CD4-positive, alpha-beta T cell (primary cell): Measurements from ENCODE around the gene HSP90B1. TPM values are rescaled to one million over a fixed set of nuclear protein-coding genes. Genes with fewer than 3 reads are reported as not detected.
A peak's percentile ranks its signal among the peaks of the same experiment; 100 is the strongest.

Source experiments
- ATAC-seq: fragments of 200-7000 bp; cut with Tn5 transposase; one replicate; pipeline ENCODE4 v1.10.0; 2022; ENCODE audit warnings: mild to moderate bottlenecking; ENCODE audit not compliant: poor library complexity
- CTCF ChIA-PET: fragments of 350-600 bp; sonication (Branson Sonifier 250); formaldehyde crosslinking; loops from one replicate; lab custom pipeline; 2021; ENCODE audit warnings: antibody characterized with exemption, inconsistent platforms; lab: Charles Lee
- POLR2A ChIA-PET: fragments of 350-600 bp; sonication (Branson Sonifier 250); formaldehyde crosslinking; loops from one replicate; lab custom pipeline; 2021; ENCODE audit warnings: antibody characterized with exemption, inconsistent platforms; lab: Charles Lee
- DNase-seq, 14 experiments: peaks; one replicate each; pipeline ENCODE4 v3.0.0-alpha.2; 2013 to 2020; ENCODE audit warnings: mixed read lengths in 2 of 14
- H3K27ac ChIP-seq, 2 donors: one replicate each; pipeline versions ENCODE4 v1.5.1 to v1.7.0; 2013; ENCODE audit warnings: low read length in 2 of 2, low read depth in 1 of 2, mild to moderate bottlenecking in 1 of 2
- H3K27me3 ChIP-seq, 2 experiments: 1 replicate in 1 of 2; 2 replicates in 1 of 2; pipeline versions ENCODE4 v1.6.1 to v1.7.0; 2013; ENCODE audit warnings: low read length in 2 of 2, control low read depth in 1 of 2, mild to moderate bottlenecking in 1 of 2, moderate library complexity in 1 of 2; ENCODE audit not compliant: insufficient read depth in 2 of 2, control insufficient read depth in 1 of 2
- H3K36me3 ChIP-seq: one replicate; pipeline ENCODE4 v1.6.1; 2013; ENCODE audit warnings: low read length, control low read depth; ENCODE audit not compliant: insufficient read depth
- H3K4me1 ChIP-seq: one replicate; pipeline ENCODE4 v1.6.1; 2013; ENCODE audit warnings: low read length, control low read depth; ENCODE audit not compliant: insufficient read depth
- H3K4me3 ChIP-seq: one replicate; pipeline ENCODE4 v1.5.1; 2013; ENCODE audit warnings: mild to moderate bottlenecking, low read length, moderate library complexity
- H3K9me3 ChIP-seq, 2 experiments: 1 replicate in 1 of 2; 2 replicates in 1 of 2; pipeline versions ENCODE4 v1.6.1 to v1.7.0; 2013; ENCODE audit warnings: low read length in 2 of 2, mild to moderate bottlenecking in 2 of 2, control low read depth in 1 of 2, moderate library complexity in 1 of 2; ENCODE audit not compliant: control insufficient read depth in 1 of 2, insufficient read depth in 1 of 2
- H3K27ac Mint-ChIP-seq: one replicate; pipeline ENCODE4 v1.8.0; 2020; ENCODE audit warnings: mixed read lengths
- H3K27me3 Mint-ChIP-seq: one replicate; pipeline ENCODE4 v1.8.0; 2021; ENCODE audit warnings: mixed read lengths
- H3K36me3 Mint-ChIP-seq: one replicate; pipeline ENCODE4 v1.8.0; 2021; ENCODE audit warnings: low read depth, mixed read lengths
- H3K4me1 Mint-ChIP-seq: one replicate; pipeline ENCODE4 v1.8.0; 2021; ENCODE audit warnings: low read depth, mixed read lengths
- H3K4me3 Mint-ChIP-seq: one replicate; pipeline ENCODE4 v1.8.0; 2020; ENCODE audit warnings: mild to moderate bottlenecking, mixed read lengths
- H3K9me3 Mint-ChIP-seq: one replicate; pipeline ENCODE4 v1.8.0; 2020; ENCODE audit warnings: mixed read lengths
- intact Hi-C, 2 experiments: fragments of 100-400 bp; cut with DNase I in 1 of 2; cut with micrococcal nuclease in 1 of 2; formaldehyde crosslinking; loops; one replicate each; pipeline versions ENCODE4 v1.15.1 to v1.9.0; 2023 to 2025; cut with DNase I, micrococcal nuclease
- total RNA-seq, 174 experiments: library from RNA in 2 of 174; stranded (reverse) in 2 of 174; gene quantifications; one replicate each; pipeline ENCODE4 v1.2.3 and lab custom pipeline; 2021 to 2026
- TF ChIP-seq, protein P1 (sequence below): fragments of 200-600 bp; IDR thresholded peaks from one replicate; pipeline ENCODE4 v1.8.0; 2022; ENCODE audit warnings: antibody characterized with exemption, mild to moderate bottlenecking

Gene HSP90B1
- total RNA-seq, 2 experiments from 2014 or later = 201 to 212 TPM

DNA sequence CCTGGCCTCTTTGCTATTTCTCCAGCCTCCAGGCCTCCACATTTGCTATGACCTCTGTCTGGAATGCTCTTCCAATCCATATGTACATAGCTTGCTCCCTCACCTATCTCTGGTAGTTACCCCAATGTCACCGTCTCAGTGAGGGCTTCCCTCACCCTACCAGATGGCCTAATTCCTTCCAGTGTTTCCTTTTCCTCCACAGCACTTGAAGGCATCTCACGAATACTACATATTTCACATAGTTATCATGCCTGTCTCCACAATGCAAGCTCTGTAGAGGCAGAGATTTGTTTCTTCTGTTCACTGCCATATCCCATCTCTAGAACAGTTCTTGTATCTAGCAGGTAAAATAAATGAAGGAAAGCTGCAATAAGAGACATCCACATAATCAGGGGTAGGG is 21.3 kb upstream of the HSP90B1 start:
- Mint-ChIP-seq H3K4me3 (peak overlapping the region; percentile 9), H3K9me3 (no peaks in the 10 kb centered on the region), H3K27ac (peak overlapping the region; percentile 88), H3K4me1 (peaks cover 53% of the 10 kb centered on the region), H3K36me3 (no peaks in the 10 kb centered on the region), H3K27me3 (no peaks in the 10 kb centered on the region)
- Histone ChIP-seq H3K36me3 (no peaks in the 10 kb centered on the region), H3K4me3 (no peak overlapping the region), H3K4me1 (peaks cover 30% of the 10 kb centered on the region), H3K27ac (no peak overlapping the region), H3K27me3 (no peaks in the 10 kb centered on the region), H3K9me3 (peaks cover 0 to 4% of the 10 kb centered on the region in 2 experiments)
- ChIA-PET CTCF (no interaction called here), POLR2A (interaction anchor here (1.9 to 2.4 kb wide), 2 partner anchors 19 to 21 kb away, joined by 7 to 12 read pairs; partner anchors contain the start of gene HSP90B1)
- TF ChIP-seq, protein P1, sequence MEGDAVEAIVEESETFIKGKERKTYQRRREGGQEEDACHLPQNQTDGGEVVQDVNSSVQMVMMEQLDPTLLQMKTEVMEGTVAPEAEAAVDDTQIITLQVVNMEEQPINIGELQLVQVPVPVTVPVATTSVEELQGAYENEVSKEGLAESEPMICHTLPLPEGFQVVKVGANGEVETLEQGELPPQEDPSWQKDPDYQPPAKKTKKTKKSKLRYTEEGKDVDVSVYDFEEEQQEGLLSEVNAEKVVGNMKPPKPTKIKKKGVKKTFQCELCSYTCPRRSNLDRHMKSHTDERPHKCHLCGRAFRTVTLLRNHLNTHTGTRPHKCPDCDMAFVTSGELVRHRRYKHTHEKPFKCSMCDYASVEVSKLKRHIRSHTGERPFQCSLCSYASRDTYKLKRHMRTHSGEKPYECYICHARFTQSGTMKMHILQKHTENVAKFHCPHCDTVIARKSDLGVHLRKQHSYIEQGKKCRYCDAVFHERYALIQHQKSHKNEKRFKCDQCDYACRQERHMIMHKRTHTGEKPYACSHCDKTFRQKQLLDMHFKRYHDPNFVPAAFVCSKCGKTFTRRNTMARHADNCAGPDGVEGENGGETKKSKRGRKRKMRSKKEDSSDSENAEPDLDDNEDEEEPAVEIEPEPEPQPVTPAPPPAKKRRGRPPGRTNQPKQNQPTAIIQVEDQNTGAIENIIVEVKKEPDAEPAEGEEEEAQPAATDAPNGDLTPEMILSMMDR = no peak
- intact Hi-C loops = no loop called here
- DNase-seq (no peak), ATAC-seq (no peak)

DNA sequence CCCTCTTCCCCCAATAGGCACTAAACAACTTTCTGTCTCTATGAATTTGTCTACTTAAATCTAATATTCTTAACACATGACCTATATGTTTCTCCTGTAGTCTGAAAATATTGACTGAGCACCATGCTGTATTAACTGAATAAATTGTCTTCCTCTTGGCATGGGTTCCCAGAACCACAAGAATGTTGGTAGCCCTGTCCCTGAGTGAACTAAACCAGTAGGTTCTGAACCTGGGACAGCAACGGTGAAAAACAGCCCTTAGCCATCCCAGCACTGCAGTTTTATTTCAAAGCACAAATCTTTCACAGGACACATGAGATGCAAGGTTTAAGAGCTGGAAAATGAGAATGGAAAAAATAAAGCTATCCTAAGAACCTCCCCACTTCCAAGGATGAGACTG is 20.4 kb upstream of the HSP90B1 start:
- Mint-ChIP-seq H3K9me3 (no peaks in the 10 kb centered on the region), H3K27ac (no peak overlapping the region), H3K27me3 (no peaks in the 10 kb centered on the region), H3K36me3 (no peaks in the 10 kb centered on the region), H3K4me1 (peaks cover 43% of the 10 kb centered on the region), H3K4me3 (no peak overlapping the region)
- Histone ChIP-seq H3K27ac (no peak overlapping the region), H3K4me3 (no peak overlapping the region), H3K9me3 (peaks cover 0 to 4% of the 10 kb centered on the region in 2 experiments), H3K4me1 (peaks cover 21% of the 10 kb centered on the region), H3K27me3 (no peaks in the 10 kb centered on the region), H3K36me3 (no peaks in the 10 kb centered on the region)
- ATAC-seq (no peak), DNase-seq (no peak)
- POLR2A ChIA-PET = interaction anchor here (1.2 to 1.3 kb wide), 2 partner anchors 8 to 20 kb away, joined by 4 read pairs; no protein-coding TSS in a partner anchor
- intact Hi-C loops = no loop called here
- TF ChIP-seq, protein P1 = no peak
- CTCF ChIA-PET = no interaction called here

DNA sequence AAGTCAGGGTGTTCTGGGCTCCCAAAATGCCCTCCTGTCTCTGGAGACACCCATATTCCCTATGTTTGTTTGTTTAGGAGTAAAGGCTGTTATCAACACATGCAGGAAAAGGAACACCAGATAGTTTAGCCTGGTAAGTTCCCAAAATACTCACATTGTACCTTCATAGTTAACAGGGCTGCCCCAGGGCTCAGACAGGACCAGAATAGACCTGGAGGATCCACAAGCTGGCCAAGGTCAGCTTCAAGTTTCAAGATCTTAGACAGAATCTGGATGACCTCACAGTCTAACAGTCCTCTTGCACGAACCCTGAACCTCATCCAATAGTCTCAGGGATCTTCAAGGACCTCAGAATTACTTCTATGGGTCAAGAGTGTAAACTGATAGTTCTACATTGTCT is 18.1 kb upstream of the HSP90B1 start:
- no peaks in the 10 kb centered on the region for H3K9me3 Mint-ChIP-seq
- H3K4me3 Mint-ChIP-seq = no peak overlapping the region
- H3K36me3 Mint-ChIP-seq = no peaks in the 10 kb centered on the region
- DNase-seq = no peak
- H3K36me3 ChIP-seq = no peaks in the 10 kb centered on the region
- TF ChIP-seq, protein P1 = no peak
- ChIA-PET CTCF (no interaction called here), POLR2A (interaction anchor here (2.7 kb wide), 1 partner anchor 17 kb away, joined by 16 read pairs; the partner anchor contains the start of gene HSP90B1)
- no peak for ATAC-seq
- no peak overlapping the region for H3K27ac ChIP-seq
- H3K9me3 ChIP-seq = no peaks in the 10 kb centered on the region
- H3K4me1 Mint-ChIP-seq = peaks cover 28% of the 10 kb centered on the region
- no peaks in the 10 kb centered on the region for H3K27me3 ChIP-seq
- no peaks in the 10 kb centered on the region for H3K27me3 Mint-ChIP-seq
- H3K4me1 ChIP-seq = peaks cover 9% of the 10 kb centered on the region
- H3K4me3 ChIP-seq = no peak overlapping the region
- intact Hi-C loops = no loop called here
- no peak overlapping the region for H3K27ac Mint-ChIP-seq
